Tibial nerve (tissue), 4 donors: ENCODE data around the gene ATRNL1.

Source experiments
- CTCF ChIP-seq, 5 experiments: fragments of 200-600 bp in 3 of 5; fragments of 450-650 bp in 2 of 5; sonication (generic) in 3 of 5; IDR thresholded peaks; one replicate each; pipeline ENCODE4 v1.5.1; 2016 to 2019; ENCODE audit warnings: antibody characterized with exemption in 5 of 5, mild to moderate bottlenecking in 3 of 5, moderate library complexity in 2 of 5
- EP300 ChIP-seq, 2 donors: sonication (generic); formaldehyde crosslinking; IDR thresholded peaks; one replicate each; pipeline ENCODE4 v1.6.1; 2017; ENCODE audit warnings: antibody characterized with exemption in 2 of 2, mild to moderate bottlenecking in 1 of 2
- POLR2A ChIP-seq, 2 donors: fragments of 450-650 bp; IDR thresholded peaks; one replicate each; pipeline ENCODE4 v1.6.1; 2017; ENCODE audit warnings: antibody characterized with exemption in 2 of 2, mild to moderate bottlenecking in 2 of 2, moderate library complexity in 2 of 2

DNA sequence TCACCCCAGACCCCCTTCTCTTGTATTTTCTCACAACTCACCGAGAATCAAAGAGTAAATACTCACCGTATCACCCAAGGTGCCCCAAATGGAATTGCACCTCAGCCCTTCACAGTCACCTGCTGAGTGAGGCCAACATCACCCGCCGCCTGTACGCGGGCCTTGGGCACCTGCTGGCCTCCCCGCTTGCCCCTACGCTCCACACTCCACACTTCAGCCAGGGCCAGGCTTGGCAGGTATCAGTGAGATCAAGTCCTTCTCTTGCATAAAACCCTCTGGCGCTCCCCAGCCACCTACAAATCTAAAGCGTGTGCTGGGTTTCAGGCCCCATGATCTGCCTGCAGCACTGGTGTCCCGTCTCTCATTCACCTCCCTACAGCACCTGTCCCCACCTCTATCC is 879.3 kb downstream of the ATRNL1 start:
- TF ChIP-seq CTCF (IDR thresholded peaks at IDR 0.05) (no peak), POLR2A (IDR thresholded peaks at IDR 0.05) (no peak), EP300 (IDR thresholded peaks at IDR 0.05) (no peak)
